ENCODE results near the gene CCL17.

Gene CCL17

GRCh38 chr16:57384248-57385070 is 20.1 kb upstream of the CCL17 start:
- Histone ChIP-seq H3K9me3 (ENCODE audit: control insufficient read depth, insufficient read depth, low read length) (no peaks in the 10 kb centered on the region), H3K4me1 (ENCODE audit: insufficient read depth, low read length) (peaks cover 27% of the 10 kb centered on the region; the same call in 1 of the 2 replicates), H3K9ac (ENCODE audit: low read depth, low read length) (no peak overlapping the region), H3K36me3 (ENCODE audit: insufficient read depth, low read length) (no peaks in the 10 kb centered on the region)

GRCh38 chr16:57385083-57385482 is 19.5 kb upstream of the CCL17 start:
- peaks cover 27% of the 10 kb centered on the region; the same call in 1 of the 2 replicates for H3K4me1 ChIP-seq (ENCODE audit: insufficient read depth, low read length)

GRCh38 chr16:57386381-57386951 is 18.1 kb upstream of the CCL17 start:
- no peaks in the 10 kb centered on the region for H3K36me3 ChIP-seq (ENCODE audit: insufficient read depth, low read length)
- H3K4me1 ChIP-seq (ENCODE audit: insufficient read depth, low read length): peaks cover 27% of the 10 kb centered on the region; the same call in 1 of the 2 replicates
- no peak overlapping the region for H3K9ac ChIP-seq (ENCODE audit: low read depth, low read length)
- H3K9me3 ChIP-seq (ENCODE audit: control insufficient read depth, insufficient read depth, low read length): 0 out of 2 replicates have a peak, but pooled peaks cover 3% of the 10 kb centered on the region

More at GRCh38 chr16:57385083-57385482, 19.5 kb upstream of the CCL17 start:
- Histone ChIP-seq H3K9ac (ENCODE audit: low read depth, low read length) (no peak overlapping the region), H3K36me3 (ENCODE audit: insufficient read depth, low read length) (no peaks in the 10 kb centered on the region), H3K9me3 (ENCODE audit: control insufficient read depth, insufficient read depth, low read length) (no peaks in the 10 kb centered on the region)

- 0 out of 2 replicates have a peak, but pooled peaks cover 3% of the 10 kb centered on the region for H3K9me3 ChIP-seq (ENCODE audit: control insufficient read depth, insufficient read depth, low read length)
- H3K4me1 ChIP-seq (ENCODE audit: insufficient read depth, low read length): peaks cover 27% of the 10 kb centered on the region; the same call in 1 of the 2 replicates
- H3K36me3 ChIP-seq (ENCODE audit: insufficient read depth, low read length): no peaks in the 10 kb centered on the region
- no peak overlapping the region for H3K9ac ChIP-seq (ENCODE audit: low read depth, low read length)
Measured at GRCh38 chr16:57387598-57388354, 16.8 kb upstream of the CCL17 start.

GRCh38 chr16:57388359-57389086 is 16.0 kb upstream of the CCL17 start:
- Histone ChIP-seq H3K36me3 (ENCODE audit: insufficient read depth, low read length) (no peaks in the 10 kb centered on the region), H3K4me1 (ENCODE audit: insufficient read depth, low read length) (peaks cover 21% of the 10 kb centered on the region; the same call in 1 of the 2 replicates), H3K9ac (ENCODE audit: low read depth, low read length) (no peak overlapping the region), H3K9me3 (ENCODE audit: control insufficient read depth, insufficient read depth, low read length) (0 out of 2 replicates have a peak, but pooled peaks cover 3% of the 10 kb centered on the region)

GRCh38 chr16:57389087-57389468 is 15.5 kb upstream of the CCL17 start:
- 0 out of 2 replicates have a peak, but pooled peaks cover 3% of the 10 kb centered on the region for H3K9me3 ChIP-seq (ENCODE audit: control insufficient read depth, insufficient read depth, low read length)
- no peaks in the 10 kb centered on the region for H3K36me3 ChIP-seq (ENCODE audit: insufficient read depth, low read length)
- H3K9ac ChIP-seq (ENCODE audit: low read depth, low read length): no peak overlapping the region
- H3K4me1 ChIP-seq (ENCODE audit: insufficient read depth, low read length): peaks cover 16% of the 10 kb centered on the region; the same call in 1 of the 2 replicates

GRCh38 chr16:57390636-57391295 is 13.8 kb upstream of the CCL17 start:
- H3K9me3 ChIP-seq (ENCODE audit: control insufficient read depth, insufficient read depth, low read length): 0 out of 2 replicates have a peak, but pooled peaks cover 3% of the 10 kb centered on the region
- peaks cover 10% of the 10 kb centered on the region; the same call in 1 of the 2 replicates for H3K4me1 ChIP-seq (ENCODE audit: insufficient read depth, low read length)
- no peaks in the 10 kb centered on the region for H3K36me3 ChIP-seq (ENCODE audit: insufficient read depth, low read length)
- no peak overlapping the region for H3K9ac ChIP-seq (ENCODE audit: low read depth, low read length)

- no peak overlapping the region for H3K9ac ChIP-seq (ENCODE audit: low read depth, low read length)
- H3K4me1 ChIP-seq (ENCODE audit: insufficient read depth, low read length): peaks cover 9% of the 10 kb centered on the region; the same call in 1 of the 2 replicates
- 0 out of 2 replicates have a peak, but pooled peaks cover 3% of the 10 kb centered on the region for H3K9me3 ChIP-seq (ENCODE audit: control insufficient read depth, insufficient read depth, low read length)
- no peaks in the 10 kb centered on the region for H3K36me3 ChIP-seq (ENCODE audit: insufficient read depth, low read length)
Measured at GRCh38 chr16:57391300-57391699, 13.3 kb upstream of the CCL17 start.

GRCh38 chr16:57391708-57392107 is 12.9 kb upstream of the CCL17 start:
- Histone ChIP-seq H3K9ac (ENCODE audit: low read depth, low read length) (no peak overlapping the region), H3K36me3 (ENCODE audit: insufficient read depth, low read length) (no peaks in the 10 kb centered on the region), H3K4me1 (ENCODE audit: insufficient read depth, low read length) (peaks cover 5% of the 10 kb centered on the region; the same call in 1 of the 2 replicates), H3K9me3 (ENCODE audit: control insufficient read depth, insufficient read depth, low read length) (0 out of 2 replicates have a peak, but pooled peaks cover 3% of the 10 kb centered on the region)

- Histone ChIP-seq H3K9ac (ENCODE audit: low read depth, low read length) (no peak overlapping the region), H3K9me3 (ENCODE audit: control insufficient read depth, insufficient read depth, low read length) (0 out of 2 replicates have a peak, but pooled peaks cover 3% of the 10 kb centered on the region), H3K4me1 (ENCODE audit: insufficient read depth, low read length) (0 out of 2 replicates have a peak, but pooled peaks cover 4% of the 10 kb centered on the region), H3K36me3 (ENCODE audit: insufficient read depth, low read length) (no peaks in the 10 kb centered on the region)
Measured at GRCh38 chr16:57392694-57393093, 11.9 kb upstream of the CCL17 start.

GRCh38 chr16:57394444-57394843 is 10.1 kb upstream of the CCL17 start:
- no peaks in the 10 kb centered on the region for H3K4me1 ChIP-seq (ENCODE audit: insufficient read depth, low read length)
- no peak overlapping the region for H3K9ac ChIP-seq (ENCODE audit: low read depth, low read length)
- H3K9me3 ChIP-seq (ENCODE audit: control insufficient read depth, insufficient read depth, low read length): 0 out of 2 replicates have a peak, but pooled peaks cover 3% of the 10 kb centered on the region
- no peaks in the 10 kb centered on the region for H3K36me3 ChIP-seq (ENCODE audit: insufficient read depth, low read length)

GRCh38 chr16:57395026-57395425 is 9.5 kb upstream of the CCL17 start:
- Histone ChIP-seq H3K36me3 (ENCODE audit: insufficient read depth, low read length) (no peaks in the 10 kb centered on the region), H3K9me3 (ENCODE audit: control insufficient read depth, insufficient read depth, low read length) (0 out of 2 replicates have a peak, but pooled peaks cover 3% of the 10 kb centered on the region), H3K9ac (ENCODE audit: low read depth, low read length) (no peak overlapping the region), H3K4me1 (ENCODE audit: insufficient read depth, low read length) (no peaks in the 10 kb centered on the region)

- Histone ChIP-seq H3K4me1 (ENCODE audit: insufficient read depth, low read length) (no peaks in the 10 kb centered on the region), H3K9me3 (ENCODE audit: control insufficient read depth, insufficient read depth, low read length) (no peaks in the 10 kb centered on the region), H3K36me3 (ENCODE audit: insufficient read depth, low read length) (no peaks in the 10 kb centered on the region), H3K9ac (ENCODE audit: low read depth, low read length) (no peak overlapping the region)
Measured at GRCh38 chr16:57396786-57397185, 7.8 kb upstream of the CCL17 start.

Data from ES-I3 (cell line).